ENCODE data around the gene SLC26A8. TPM values are rescaled to one million over a fixed set of nuclear protein-coding genes. Genes with fewer than 3 reads are reported as not detected.
"Not testable (repeated sequence)": the region's sequence is repeated elsewhere in the genome, so short reads cannot be mapped to it uniquely, and the experiment has no call there.

Gene SLC26A8
- total RNA-seq, 1 experiment from 2014 or later = not detected

- DNase-seq (ENCODE audit: low read depth) = no peak
Observed at GRCh38 chr6:36050305-36050704, 25.9 kb upstream of the SLC26A8 start.

- DNase-seq (ENCODE audit: low read depth) = no peak
Observed at GRCh38 chr6:36049582-36049981, 25.1 kb upstream of the SLC26A8 start.

GRCh38 chr6:36042618-36043260 lies 18.3 kb upstream of the SLC26A8 start:
- DNase-seq (ENCODE audit: low read depth) = no peak

GRCh38 chr6:36040958-36041357 lies 16.5 kb upstream of the SLC26A8 start:
- no peak for DNase-seq (ENCODE audit: low read depth)

GRCh38 chr6:36039112-36039511 lies 14.7 kb upstream of the SLC26A8 start:
- no peak for DNase-seq (ENCODE audit: low read depth)

GRCh38 chr6:36038120-36038876 lies 13.9 kb upstream of the SLC26A8 start:
- DNase-seq (ENCODE audit: low read depth) = no peak

- DNase-seq (ENCODE audit: low read depth) = no peak
Observed at GRCh38 chr6:36035225-36035624, 10.8 kb upstream of the SLC26A8 start.

- no peak for DNase-seq (ENCODE audit: low read depth)
Observed at GRCh38 chr6:36034441-36034840, 10.0 kb upstream of the SLC26A8 start.

GRCh38 chr6:36033935-36034334 lies 9.5 kb upstream of the SLC26A8 start:
- peak; percentile 37 for DNase-seq (ENCODE audit: low read depth)

- not testable (repeated sequence) for DNase-seq (ENCODE audit: low read depth)
Observed at GRCh38 chr6:36033144-36033543, 8.7 kb upstream of the SLC26A8 start.

GRCh38 chr6:36032261-36032660 lies 7.8 kb upstream of the SLC26A8 start:
- DNase-seq (ENCODE audit: low read depth) = no peak

- peak; percentile 51 for DNase-seq (ENCODE audit: low read depth)
Observed at GRCh38 chr6:36029464-36029863, 5.0 kb upstream of the SLC26A8 start.

GRCh38 chr6:36028877-36029324 lies 4.5 kb upstream of the SLC26A8 start:
- peak; percentile 79 for DNase-seq (ENCODE audit: low read depth)

- DNase-seq (ENCODE audit: low read depth) = peak; percentile 32
Observed at GRCh38 chr6:36028088-36028876, 3.8 kb upstream of the SLC26A8 start.

GRCh38 chr6:36027501-36028087 lies 3.2 kb upstream of the SLC26A8 start, which contains the start of gene MAPK14:
Gene MAPK14 (plus strand): TSS chr6:36027808. CDS start chr6:36028158, 350 bp downstream.
- peak; percentile 100 for DNase-seq (ENCODE audit: low read depth)

- DNase-seq (ENCODE audit: low read depth) = peak; percentile 12
Observed at GRCh38 chr6:36025932-36026327, 1.5 kb upstream of the SLC26A8 start.

- DNase-seq (ENCODE audit: low read depth) = no peak
Observed at GRCh38 chr6:36025260-36025931, 955 bp upstream of the SLC26A8 start.

GRCh38 chr6:36020154-36020553 lies 4.3 kb downstream of the SLC26A8 start:
- DNase-seq (ENCODE audit: low read depth) = no peak

GRCh38 chr6:36019167-36019566 lies 5.3 kb downstream of the SLC26A8 start:
- DNase-seq (ENCODE audit: low read depth) = no peak

- DNase-seq (ENCODE audit: low read depth) = no peak
Observed at GRCh38 chr6:36018339-36018738, 6.1 kb downstream of the SLC26A8 start.

GRCh38 chr6:36015666-36016065 lies 8.8 kb downstream of the SLC26A8 start:
- no peak for DNase-seq (ENCODE audit: low read depth)

Data from RPMI7951 (cell line).